HepG2 (cell line): ENCODE data around the gene ANKRD65. TPM values are rescaled to one million over a fixed set of nuclear protein-coding genes. Genes with fewer than 3 reads are reported as not detected.
"Not testable (repeated sequence)": the region's sequence is repeated elsewhere in the genome, so short reads cannot be mapped to it uniquely, and the experiment has no call there.

Source experiments
- ATAC-seq: fragments of 200-7000 bp; cut with Tn5 transposase; 3 replicates; pipeline ENCODE4 v1.9.1; 2020; ENCODE audit warnings: mild to moderate bottlenecking, moderate library complexity
- BruUV-seq: library from RNA; stranded (reverse); fragments of 400-500 nt; replicated peaks from 2 replicates; lab custom pipeline; 2021; lab: Mats Ljungman, UMichigan
- CTCF ChIA-PET: fragments of 300-600 bp; formaldehyde crosslinking; extraction: SDS; loops from one replicate; lab custom pipeline; 2021; ENCODE audit warnings: low total read pairs, inconsistent platforms, low intra/inter-chr PET ratio; lab: Yijun Ruan, JAX
- POLR2A ChIA-PET: fragments of 350-600 bp; sonication (Branson Sonifier 250); formaldehyde crosslinking; loops from one replicate; lab custom pipeline; 2020; ENCODE audit warnings: antibody characterized with exemption, inconsistent platforms; lab: Yijun Ruan, JAX
- DNase-seq: peaks from one replicate; pipeline ENCODE4 v3.0.0-alpha.2; 2015; ENCODE audit warnings: low spot score
- FAIRE-seq: peaks from 3 replicates; lab custom pipeline; 2011; peaks lifted over from hg19 to GRCh38; lab: Jason Lieb, UNC
- H2AFZ ChIP-seq: one replicate; pipeline ENCODE4 v1.6.1; 2011; ENCODE audit warnings: low read length, inconsistent platforms
- H3K27ac ChIP-seq: fragments of 300-600 bp; 3 replicates; pipeline ENCODE4 v1.8.0; 2011; ENCODE audit warnings: mixed run types, mild to moderate bottlenecking, mixed read lengths, low read length, inconsistent platforms; ENCODE audit not compliant: insufficient read depth; ENCODE audit errors: extremely low read length
- H3K27me3 ChIP-seq, 2 experiments: fragments of 200-600 bp in 1 of 2; 2 replicates in 1 of 2; 3 replicates in 1 of 2; pipeline versions ENCODE4 v1.6.0 to v1.8.0; 2011; ENCODE audit warnings: low read length in 2 of 2, mild to moderate bottlenecking in 2 of 2, moderate library complexity in 2 of 2, inconsistent platforms in 1 of 2; ENCODE audit not compliant: insufficient read depth in 2 of 2, control insufficient read depth in 1 of 2
- H3K36me3 ChIP-seq, 2 experiments: fragments of 200-600 bp in 1 of 2; replicated peaks in 1 of 2; 2 replicates in 1 of 2; 3 replicates in 1 of 2; pipeline versions ENCODE4 v1.5.1 to v1.8.0; 2011; ENCODE audit warnings: low read length in 2 of 2, inconsistent platforms in 1 of 2; ENCODE audit not compliant: insufficient read depth in 2 of 2, control insufficient read depth in 1 of 2
- H3K4me1 ChIP-seq: 2 replicates; pipeline ENCODE4 v1.5.1; 2012; ENCODE audit warnings: low read length, inconsistent platforms; ENCODE audit not compliant: insufficient read depth
- H3K4me2 ChIP-seq: 2 replicates; pipeline ENCODE4 v1.6.0; 2011; ENCODE audit warnings: low read depth, low read length, inconsistent platforms
- H3K4me3 ChIP-seq, 3 experiments: fragments of 200-600 bp in 1 of 3; sonication (generic), shearing (Covaris generic) in 1 of 3; replicated peaks in 1 of 3; 2 replicates each; pipeline ENCODE4 v1.5.1; 2011 to 2016; ENCODE audit warnings: low read length in 3 of 3, inconsistent platforms in 2 of 3, low read depth in 2 of 3, mild to moderate bottlenecking in 2 of 3, control low read depth in 1 of 3, mixed read lengths in 1 of 3; ENCODE audit not compliant: insufficient read depth in 1 of 3
- H3K79me2 ChIP-seq: one replicate; pipeline ENCODE4 v1.6.1; 2011; ENCODE audit warnings: low read length, inconsistent platforms; ENCODE audit not compliant: insufficient read depth
- H3K9ac ChIP-seq: 2 replicates; pipeline ENCODE4 v1.6.0; 2011; ENCODE audit warnings: mild to moderate bottlenecking, low read depth, low read length, inconsistent platforms; ENCODE audit not compliant: insufficient read depth
- H3K9me3 ChIP-seq: 2 replicates; pipeline ENCODE4 v1.5.1; 2012; ENCODE audit warnings: mild to moderate bottlenecking, low read length
- H4K20me1 ChIP-seq: 2 replicates; pipeline ENCODE4 v1.6.0; 2011; ENCODE audit warnings: inconsistent platforms, mild to moderate bottlenecking, low read length, moderate library complexity; ENCODE audit not compliant: insufficient read depth
- ATF5 ChIP-seq: sonication (generic); formaldehyde crosslinking; IDR thresholded peaks from 2 replicates; pipeline ENCODE4 v1.4.0; 2020; ENCODE audit warnings: mild to moderate bottlenecking, low read depth, missing genetic modification reagents
- E2F5 ChIP-seq: sonication (generic); formaldehyde crosslinking; conservative IDR thresholded peaks from 2 replicates; pipeline ENCODE4 v1.4.0; 2020; ENCODE audit warnings: missing genetic modification reagents
- RORA ChIP-seq: sonication (generic); formaldehyde crosslinking; IDR thresholded peaks from 2 replicates; pipeline ENCODE4 v1.5.0; 2020; ENCODE audit warnings: mild to moderate bottlenecking, missing genetic modification reagents, moderate library complexity
- XBP1 ChIP-seq: sonication (generic); formaldehyde crosslinking; IDR thresholded peaks from 2 replicates; pipeline ENCODE4 v1.5.0; 2020; ENCODE audit warnings: missing genetic modification reagents
- ZNF512B ChIP-seq: sonication (generic); formaldehyde crosslinking; IDR thresholded peaks from 2 replicates; pipeline ENCODE4 v1.5.1; 2020; ENCODE audit warnings: missing genetic modification reagents, mild to moderate bottlenecking, borderline replicate concordance
- ZNF770 ChIP-seq: sonication (generic); formaldehyde crosslinking; IDR thresholded peaks from 2 replicates; pipeline ENCODE4 v1.5.0; 2020; ENCODE audit warnings: mild to moderate bottlenecking, missing genetic modification reagents
- ZNF777 ChIP-seq: sonication (generic); formaldehyde crosslinking; IDR thresholded peaks from 2 replicates; pipeline ENCODE4 v1.4.0; 2020; ENCODE audit warnings: missing genetic modification reagents
- WGBS: methylation state at CpG from one replicate; pipeline ENCODE4 v1.1.6; 2017; ENCODE audit warnings: low lambda C conversion rate; 5-methylcytosine and 5-hydroxymethylcytosine counted together
- in situ Hi-C: cut with HindIII; loops from 2 replicates; pipeline ENCODE4 v1.10.0; 2017; ENCODE audit warnings: low pct_unique_long_range_greater_than_20kb; ENCODE audit not compliant: extremely low pct_ligation_motif_present
- intact Hi-C: fragments of 100-400 bp; cut with micrococcal nuclease; formaldehyde crosslinking; loops from one replicate; pipeline ENCODE4 v1.10.0; 2022; ENCODE audit not compliant: unreplicated experiment
- polyA plus RNA-seq, 8 experiments: library from polyadenylated mRNA; depleted of rRNA in 3 of 8; stranded (reverse) in 7 of 8; unstranded in 1 of 8; fragments of >200 nt; fragmentation: Illumina TruSeq in 4 of 8; extraction: Trizol in 4 of 8; gene quantifications; 2 replicates each; pipeline versions ENCODE4 v1.2.1 to v1.2.3, GENCODE V29; 2011 to 2016; ENCODE audit warnings: low read depth in 4 of 8, missing spikeins in 1 of 8, mixed read lengths in 1 of 8; ENCODE audit not compliant: insufficient read depth in 1 of 8
- total RNA-seq, 5 experiments: library from RNA; depleted of rRNA; stranded (reverse); fragments of >200 nt; fragmentation: Illumina TruSeq; extraction: Trizol; gene quantifications; 2 replicates each; pipeline ENCODE4 v1.2.3, GENCODE V29; 2016; ENCODE audit warnings: low read depth in 1 of 5

ANKRD65 gene
- total and polyA plus RNA-seq, 2 of the 13 experiments (the other 11 are each of a cell fraction or from before 2014, with no cell fraction given) = 12.1 to 30.1 TPM

- TF ChIP-seq XBP1 = no peak
- no peak for TF ChIP-seq RORA (CRISPR knock-in tag)
Measured at GRCh38 chr1:1411626-1412025, 9.4 kb downstream of the ANKRD65 start (continued).

GRCh38 chr1:1410238-1410637 lies 10.8 kb downstream of the ANKRD65 start:
- H3K36me3 ChIP-seq, in situ Hi-C loops, H3K27me3 ChIP-seq, H3K4me2 ChIP-seq, H3K9me3 ChIP-seq, BruUV-seq, H3K4me3 ChIP-seq, H3K27ac ChIP-seq, H3K9ac ChIP-seq, intact Hi-C loops, H2AFZ ChIP-seq, ATAC-seq, FAIRE-seq, DNase-seq, CTCF ChIA-PET: not testable (repeated sequence)
- Histone ChIP-seq H3K79me2 (peaks cover 34% of the 10 kb centered on the region), H4K20me1 (peaks cover 18% of the 10 kb centered on the region; the same call in 1 of the 2 replicates), H3K4me1 (peaks cover 31% of the 10 kb centered on the region)
- WGBS = 92% methylated on average over 8 of the region's 8 CpGs
- POLR2A ChIA-PET = interaction anchor here (1.5 kb wide), 1 partner anchor 27 kb away, joined by 5 read pairs; no protein-coding TSS in a partner anchor

- ChIA-PET CTCF (interaction anchor here (1.3 kb wide), 1 partner anchor 33 kb away, joined by 3 read pairs; no protein-coding TSS in a partner anchor), POLR2A (interaction anchor here (0.7 to 12.4 kb wide), 15 partner anchors 8 to 104 kb away, joined by 3 to 355 read pairs (median 4); partner anchors contain the start of genes ANKRD65, AURKAIP1, CCNL2 and VWA1)
- H4K20me1 ChIP-seq = peaks cover 18% of the 10 kb centered on the region; the same call in 1 of the 2 replicates
- ATAC-seq (peak; percentile 39), DNase-seq (no peak), FAIRE-seq (no peak)
- H2AFZ ChIP-seq = no peak overlapping the region
- in situ Hi-C loops (no loop called here), intact Hi-C loops (loop anchor here (5.0 kb wide), 1 partner anchor 35 kb away; no protein-coding TSS in a partner anchor)
- peaks cover 42% of the 10 kb centered on the region for H3K4me1 ChIP-seq
- H3K27ac ChIP-seq = peak overlapping the region; percentile 91
- H3K9me3 ChIP-seq = no peaks in the 10 kb centered on the region
- peak overlapping the region; percentile 81 for H3K4me2 ChIP-seq
- 6% methylated on average over 15 of the region's 41 CpGs for WGBS
- no TSS peak for BruUV-seq
- peaks cover 38% of the 10 kb centered on the region for H3K79me2 ChIP-seq
- peak overlapping the region; percentile 81 to 89 (median 87) for H3K4me3 ChIP-seq
- no peaks in the 10 kb centered on the region for H3K27me3 ChIP-seq
- H3K9ac ChIP-seq = peak overlapping the region; percentile 96
- H3K36me3 ChIP-seq = peaks cover 5 to 12% of the 10 kb centered on the region in 2 experiments; a peak in 3 of 5 replicates
- TF ChIP-seq ATF5 (CRISPR knock-in tag) = no peak
- TF ChIP-seq ZNF512B = no peak
- peak; percentile 99 for TF ChIP-seq ZNF770 (CRISPR knock-in tag)
- no peak for TF ChIP-seq ZNF777 (CRISPR knock-in tag)
- TF ChIP-seq E2F5 (CRISPR knock-in tag) = no peak
Measured at GRCh38 chr1:1407636-1408318, 13.3 kb downstream of the ANKRD65 start.
